Peyer's patch (tissue), 4 donors: ENCODE data around the gene GADD45A. TPM values are rescaled to one million over a fixed set of nuclear protein-coding genes. Genes with fewer than 3 reads are reported as not detected.

Source experiments
- DNase-seq, 3 donors: peaks; one replicate each; pipeline ENCODE4 v3.0.0-alpha.2; 2017 to 2019
- H3K27ac ChIP-seq, 4 donors: fragments of 200-600 bp; sonication (generic); one replicate each; pipeline ENCODE4 v1.5.1; 2016 to 2019
- H3K27me3 ChIP-seq, 2 donors: fragments of 200-600 bp; sonication (generic); one replicate each; pipeline ENCODE4 v1.5.1; 2019
- H3K36me3 ChIP-seq, 3 donors: fragments of 200-600 bp; sonication (generic); one replicate each; pipeline ENCODE4 v1.5.1; 2016 to 2019
- H3K4me1 ChIP-seq, 4 donors: fragments of 200-600 bp; sonication (generic); one replicate each; pipeline ENCODE4 v1.5.1; 2016 to 2019
- H3K4me3 ChIP-seq, 4 donors: fragments of 200-600 bp; sonication (generic); 1 replicate in 3 of 4; 2 replicates in 1 of 4; pipeline ENCODE4 v1.5.1; 2016 to 2019; ENCODE audit warnings: mild to moderate bottlenecking in 1 of 4
- H3K9me3 ChIP-seq, 4 donors: fragments of 200-600 bp; sonication (generic); one replicate each; pipeline ENCODE4 v1.5.1; 2016 to 2019; ENCODE audit warnings: mild to moderate bottlenecking in 1 of 4
- CTCF ChIP-seq, 6 experiments: fragments of 450-650 bp in 4 of 6; fragments of 200-600 bp in 2 of 6; sonication (generic) in 1 of 6; IDR thresholded peaks; one replicate each; pipeline ENCODE4 v1.5.1; 2017 to 2019; ENCODE audit warnings: antibody characterized with exemption in 6 of 6, mild to moderate bottlenecking in 3 of 6, moderate library complexity in 1 of 6
- POLR2A ChIP-seq, 2 donors: fragments of 450-650 bp; IDR thresholded peaks; one replicate each; pipeline ENCODE4 v1.5.1; 2017; ENCODE audit warnings: antibody characterized with exemption in 2 of 2, mild to moderate bottlenecking in 2 of 2, moderate library complexity in 2 of 2
- total RNA-seq, 4 donors: library from RNA; depleted of rRNA; stranded (reverse); fragments of >200 nt; gene quantifications; one replicate each; pipeline ENCODE4 v1.1.0, GENCODE V29; 2016

GADD45A gene
- total RNA-seq, 4 donors from 2014 or later, result 22.3 to 73.7 (median 55.1) TPM

DNA sequence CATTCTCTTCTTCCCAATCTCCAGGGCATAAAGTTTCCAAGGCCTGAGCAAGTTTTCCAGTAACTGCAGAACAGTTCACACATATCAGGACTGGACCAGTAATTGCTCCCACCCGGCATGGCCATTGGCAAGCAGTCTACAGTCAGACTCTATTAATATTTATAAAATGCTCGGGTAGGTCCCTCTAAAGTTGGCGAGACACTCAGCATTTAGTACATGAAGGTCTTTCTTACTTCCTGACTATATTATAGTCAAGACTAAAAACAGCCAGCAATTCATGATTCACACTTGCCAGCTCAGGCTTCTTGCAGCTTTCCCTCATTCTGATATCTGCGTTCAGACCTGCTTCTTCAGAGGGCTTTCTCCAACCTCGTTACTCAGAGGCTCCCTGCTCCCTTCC is 25.4 kb downstream of the GADD45A start:
- Histone ChIP-seq H3K27ac (peak overlapping the region in 1 of 4 donors; percentile 47), H3K4me1 (peaks cover 0 to 65% (median 13%) of the 10 kb centered on the region in 4 donors)

GRCh38 chr1:67711158-67711854 is 26.3 kb downstream of the GADD45A start:
- no peak for DNase-seq
- Histone ChIP-seq H3K27ac (peak overlapping the region in 2 of 4 donors; percentile 14 to 47), H3K36me3 (peaks cover 0 to 6% (median 0%) of the 10 kb centered on the region in 3 donors), H3K27me3 (no peaks in the 10 kb centered on the region), H3K4me1 (peaks cover 0 to 74% (median 13%) of the 10 kb centered on the region in 4 donors), H3K4me3 (no peak overlapping the region), H3K9me3 (no peaks in the 10 kb centered on the region)
- TF ChIP-seq CTCF (IDR thresholded peaks at IDR 0.05), result no peak
- no peak for TF ChIP-seq POLR2A (IDR thresholded peaks at IDR 0.05)

More for the DNA sequence above, 25.4 kb downstream of the GADD45A start:
- TF ChIP-seq CTCF (IDR thresholded peaks at IDR 0.05) (no peak), POLR2A (IDR thresholded peaks at IDR 0.05) (no peak)
- no peak for DNase-seq
- Histone ChIP-seq H3K36me3 (peaks cover 0 to 10% (median 0%) of the 10 kb centered on the region in 3 donors), H3K9me3 (no peaks in the 10 kb centered on the region), H3K4me3 (no peak overlapping the region), H3K27me3 (no peaks in the 10 kb centered on the region)

- H3K27ac ChIP-seq, result peak overlapping the region in 2 of 4 donors; percentile 14 to 41
- peaks cover 0 to 78% (median 14%) of the 10 kb centered on the region in 4 donors for H3K4me1 ChIP-seq
- no peak overlapping the region for H3K4me3 ChIP-seq
- no peaks in the 10 kb centered on the region for H3K27me3 ChIP-seq
- H3K9me3 ChIP-seq, result no peaks in the 10 kb centered on the region
- no peak for DNase-seq
- TF ChIP-seq POLR2A (IDR thresholded peaks at IDR 0.05) (no peak), CTCF (IDR thresholded peaks at IDR 0.05) (no peak)
- peaks cover 0 to 6% (median 0%) of the 10 kb centered on the region in 3 donors for H3K36me3 ChIP-seq
Measured at GRCh38 chr1:67711855-67712212, 26.8 kb downstream of the GADD45A start.

- DNase-seq, result peak in 1 of 3 donors; percentile 77
- Histone ChIP-seq H3K4me3 (no peak overlapping the region), H3K4me1 (peaks cover 0 to 84% (median 14%) of the 10 kb centered on the region in 4 donors), H3K36me3 (no peaks in the 10 kb centered on the region), H3K27ac (peak overlapping the region in 3 of 4 donors; percentile 43 to 86 (median 69)), H3K9me3 (no peaks in the 10 kb centered on the region), H3K27me3 (no peaks in the 10 kb centered on the region)
- TF ChIP-seq CTCF (IDR thresholded peaks at IDR 0.05) (no peak), POLR2A (IDR thresholded peaks at IDR 0.05) (no peak)
Measured at GRCh38 chr1:67713057-67713846, 28.3 kb downstream of the GADD45A start.

DNA sequence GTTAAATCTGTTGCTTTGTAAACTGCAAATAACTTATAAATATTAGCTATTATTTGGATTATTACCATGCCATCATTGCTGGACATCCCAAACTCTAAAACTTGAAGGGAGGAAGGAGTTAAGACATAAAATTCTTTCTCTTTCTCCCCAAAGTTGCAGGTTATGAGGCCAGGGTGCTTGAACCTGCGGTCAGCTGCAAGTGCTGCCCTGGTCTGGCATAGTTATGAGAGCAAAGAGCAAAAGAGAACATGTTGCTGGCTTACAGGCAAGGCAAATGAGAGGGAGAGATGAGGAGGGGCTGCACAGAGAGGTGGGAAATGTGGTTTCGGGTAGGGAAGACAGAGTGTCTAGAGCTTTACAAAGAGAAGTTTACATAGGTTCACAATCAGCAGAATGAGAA is 30.8 kb downstream of the GADD45A start:
- H3K4me3 ChIP-seq, result no peak overlapping the region
- DNase-seq, result no peak
- no peaks in the 10 kb centered on the region for H3K36me3 ChIP-seq
- H3K27me3 ChIP-seq, result no peaks in the 10 kb centered on the region
- peak overlapping the region in 1 of 4 donors; percentile 14 for H3K27ac ChIP-seq
- peaks cover 0 to 65% (median 13%) of the 10 kb centered on the region in 4 donors for H3K4me1 ChIP-seq
- TF ChIP-seq POLR2A (IDR thresholded peaks at IDR 0.05) (no peak), CTCF (IDR thresholded peaks at IDR 0.05) (no peak)
- H3K9me3 ChIP-seq, result no peaks in the 10 kb centered on the region
